Coronary artery (tissue), 2 donors: ENCODE measurements around the gene WFDC12.
"Not testable (repeated sequence)": the region's sequence is repeated elsewhere in the genome, so short reads cannot be mapped to it uniquely, and the experiment has no call there.

ENCODE experiments used
- DNase-seq: peaks from one replicate; pipeline ENCODE4 v3.0.0-alpha.2; 2017; ENCODE audit warnings: low spot score
- H3K27ac ChIP-seq, 2 donors: fragments of 200-600 bp; sonication (generic); one replicate each; pipeline ENCODE4 v1.5.1; 2016 to 2019
- H3K4me3 ChIP-seq: fragments of 200-600 bp; sonication (generic); 2 replicates; pipeline ENCODE4 v1.5.1; 2016; ENCODE audit warnings: mild to moderate bottlenecking, moderate library complexity
- TF ChIP-seq, protein P1 (sequence below): fragments of 200-600 bp; sonication (generic); IDR thresholded peaks from one replicate; pipeline ENCODE4 v1.5.1; 2019; ENCODE audit warnings: antibody characterized with exemption

Gene WFDC12

DNA sequence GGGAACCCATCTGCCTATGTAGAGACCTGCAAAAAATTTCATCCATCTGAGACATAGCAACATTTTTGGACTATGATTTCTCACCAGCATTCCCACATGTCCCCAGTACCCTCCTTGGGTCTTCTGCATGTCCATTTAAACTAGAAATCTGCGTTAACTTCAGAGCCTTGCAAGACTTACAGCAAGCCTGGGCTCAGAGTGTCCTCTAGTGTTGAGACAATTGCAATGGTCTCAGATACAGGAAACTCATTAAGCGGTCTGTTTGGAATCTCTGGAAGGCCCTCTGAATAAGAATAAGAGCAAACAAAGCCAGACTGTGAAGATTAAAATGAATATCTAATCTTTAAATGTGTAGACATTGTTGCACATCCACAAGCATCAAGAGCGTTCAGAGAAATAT is 29.9 kb upstream of the WFDC12 start:
- H3K27ac ChIP-seq: no peak overlapping the region
- H3K4me3 ChIP-seq: no peak overlapping the region
- TF ChIP-seq, protein P1, sequence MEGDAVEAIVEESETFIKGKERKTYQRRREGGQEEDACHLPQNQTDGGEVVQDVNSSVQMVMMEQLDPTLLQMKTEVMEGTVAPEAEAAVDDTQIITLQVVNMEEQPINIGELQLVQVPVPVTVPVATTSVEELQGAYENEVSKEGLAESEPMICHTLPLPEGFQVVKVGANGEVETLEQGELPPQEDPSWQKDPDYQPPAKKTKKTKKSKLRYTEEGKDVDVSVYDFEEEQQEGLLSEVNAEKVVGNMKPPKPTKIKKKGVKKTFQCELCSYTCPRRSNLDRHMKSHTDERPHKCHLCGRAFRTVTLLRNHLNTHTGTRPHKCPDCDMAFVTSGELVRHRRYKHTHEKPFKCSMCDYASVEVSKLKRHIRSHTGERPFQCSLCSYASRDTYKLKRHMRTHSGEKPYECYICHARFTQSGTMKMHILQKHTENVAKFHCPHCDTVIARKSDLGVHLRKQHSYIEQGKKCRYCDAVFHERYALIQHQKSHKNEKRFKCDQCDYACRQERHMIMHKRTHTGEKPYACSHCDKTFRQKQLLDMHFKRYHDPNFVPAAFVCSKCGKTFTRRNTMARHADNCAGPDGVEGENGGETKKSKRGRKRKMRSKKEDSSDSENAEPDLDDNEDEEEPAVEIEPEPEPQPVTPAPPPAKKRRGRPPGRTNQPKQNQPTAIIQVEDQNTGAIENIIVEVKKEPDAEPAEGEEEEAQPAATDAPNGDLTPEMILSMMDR: no peak
- DNase-seq: no peak

- no peak for DNase-seq
- TF ChIP-seq, protein P1: no peak
These were observed 29.5 kb upstream of the WFDC12 start for GRCh38 chr20:45153752-45154151.

GRCh38 chr20:45153147-45153546 is 28.9 kb upstream of the WFDC12 start:
- no peak for DNase-seq
- H3K27ac ChIP-seq: no peak overlapping the region
- TF ChIP-seq, protein P1: no peak
- no peak overlapping the region for H3K4me3 ChIP-seq

More at GRCh38 chr20:45153752-45154151, 29.5 kb upstream of the WFDC12 start:
- Histone ChIP-seq H3K27ac (no peak overlapping the region), H3K4me3 (no peak overlapping the region)

GRCh38 chr20:45152405-45152804 is 28.1 kb upstream of the WFDC12 start:
- H3K27ac ChIP-seq: no peak overlapping the region
- DNase-seq: no peak
- no peak overlapping the region for H3K4me3 ChIP-seq
- TF ChIP-seq, protein P1: no peak

- DNase-seq: no peak
- no peak overlapping the region for H3K4me3 ChIP-seq
- no peak overlapping the region for H3K27ac ChIP-seq
- TF ChIP-seq, protein P1: no peak
These were observed 24.8 kb upstream of the WFDC12 start for GRCh38 chr20:45149062-45149461.

DNA sequence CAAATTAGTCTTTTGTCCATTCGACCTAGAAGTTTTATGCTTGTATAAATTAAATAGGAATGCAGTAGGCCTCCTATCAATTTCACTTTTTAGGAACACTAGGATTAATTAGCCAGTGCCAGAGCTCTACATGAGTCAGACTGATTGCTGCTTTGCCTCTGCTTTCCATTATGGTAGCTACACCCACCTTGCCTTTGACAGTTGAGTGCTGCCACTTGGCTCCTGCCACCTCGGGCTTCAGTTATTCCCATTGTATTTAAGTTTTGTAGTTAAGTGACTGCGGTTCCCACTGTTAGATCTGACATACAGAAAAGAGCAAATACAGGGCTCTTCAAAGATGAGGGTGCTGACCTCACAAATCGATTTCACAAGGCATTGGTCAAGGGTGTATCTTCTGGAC is 16.6 kb upstream of the WFDC12 start:
- TF ChIP-seq, protein P1: no peak
- H3K27ac ChIP-seq: no peak overlapping the region
- no peak overlapping the region for H3K4me3 ChIP-seq
- no peak for DNase-seq

GRCh38 chr20:45139733-45140375 is 15.6 kb upstream of the WFDC12 start:
- not testable (repeated sequence) for H3K4me3 ChIP-seq, DNase-seq, H3K27ac ChIP-seq
